GM12864 (cell line): ENCODE data around the gene SPATA9.

Experiments
- DNase-seq: peaks from one replicate; pipeline ENCODE4 v3.0.0-alpha.2; 2011; ENCODE audit warnings: low read depth
- H3K4me3 ChIP-seq: 2 replicates; pipeline ENCODE4 v1.5.1; 2011; ENCODE audit warnings: mild to moderate bottlenecking, low read depth, low read length, control low read depth
- CTCF ChIP-seq: IDR thresholded peaks from 2 replicates; pipeline ENCODE4 v1.5.1; 2011; ENCODE audit warnings: low read depth, mild to moderate bottlenecking, moderate library complexity, low read length, control low read depth, inconsistent platforms; ENCODE audit errors: missing control alignments

The SPATA9 gene

DNA sequence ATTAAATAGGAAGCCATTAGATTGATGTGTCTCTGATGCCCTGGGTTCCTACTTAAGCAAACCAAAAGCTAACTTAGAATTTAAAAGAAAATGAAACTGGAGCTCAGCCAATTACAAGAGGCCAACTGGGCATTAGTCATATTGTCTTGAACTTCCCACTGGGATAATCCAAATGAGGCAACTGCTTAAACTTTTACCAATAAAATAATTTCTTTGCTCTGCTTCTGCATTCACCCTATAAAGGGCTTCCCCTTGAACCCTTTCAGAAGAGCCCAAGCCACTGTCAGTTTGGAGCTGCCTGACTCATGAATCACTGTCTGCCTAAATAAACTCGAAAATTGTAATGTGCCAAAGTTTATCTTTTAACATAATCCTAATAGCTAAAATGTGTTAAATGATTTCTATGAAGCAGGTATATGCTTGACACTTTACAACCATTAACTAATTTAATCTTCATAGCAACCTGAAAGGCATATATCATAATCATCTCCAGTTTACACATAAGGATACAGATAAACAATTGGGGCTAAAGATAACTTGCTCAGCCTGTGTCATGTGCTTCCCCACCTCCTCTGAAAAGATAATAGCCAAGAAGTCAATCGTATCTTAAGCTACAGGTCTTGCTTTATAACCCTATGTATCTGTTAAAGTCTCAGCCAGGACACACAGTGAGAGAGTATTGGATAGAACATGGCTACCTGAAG, 51.4 kb downstream of the SPATA9 start:
- H3K4me3 ChIP-seq = no peak overlapping the region
- no peak for DNase-seq
- TF ChIP-seq CTCF = no peak

- no peak for TF ChIP-seq CTCF
- no peak for DNase-seq
- no peak overlapping the region for H3K4me3 ChIP-seq
Observed at GRCh38 chr5:95630394-95630917, 52.3 kb downstream of the SPATA9 start.

- TF ChIP-seq CTCF = no peak
Observed at GRCh38 chr5:95628933-95629332, 53.9 kb downstream of the SPATA9 start.

DNA sequence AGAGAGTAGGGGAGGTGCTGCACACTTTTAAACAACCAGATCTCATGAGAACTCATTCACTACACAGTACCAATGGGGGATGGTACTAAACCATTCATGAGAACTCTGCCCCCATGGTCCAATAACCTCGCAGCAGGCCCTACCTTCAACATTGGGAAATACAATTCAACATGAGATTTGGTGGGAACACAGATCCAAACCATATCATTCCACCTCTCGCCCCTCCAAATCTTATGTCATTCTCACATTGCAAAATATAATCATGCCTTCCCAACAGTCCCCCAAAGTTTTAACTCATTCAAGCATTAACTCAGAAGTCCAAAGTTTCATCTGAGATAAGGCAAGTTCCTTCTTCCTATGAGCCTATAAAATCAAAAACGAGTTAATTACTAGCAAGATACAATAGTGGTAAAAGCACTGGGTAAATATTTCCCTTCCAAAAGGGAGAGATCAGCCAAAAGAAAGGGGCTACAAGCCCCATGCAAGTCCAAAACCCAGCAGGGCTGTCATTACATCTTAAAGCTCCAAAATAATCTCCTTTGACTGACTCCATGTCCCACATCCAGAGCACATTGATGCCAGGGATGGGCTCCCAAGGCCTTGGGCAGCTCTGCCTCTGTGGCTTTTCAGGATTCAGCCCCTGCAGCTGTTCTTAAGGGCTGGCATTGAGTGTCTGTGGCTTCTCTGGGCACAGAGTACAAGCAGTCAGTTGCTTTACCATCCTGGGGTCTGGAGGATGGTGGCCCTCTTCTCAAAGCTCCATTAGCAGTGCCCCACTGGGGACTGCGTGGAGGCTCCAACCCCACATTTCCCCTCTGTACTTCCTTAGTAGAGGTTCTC, 54.6 kb downstream of the SPATA9 start:
- DNase-seq = no peak
- no peak for TF ChIP-seq CTCF

More at GRCh38 chr5:95628933-95629332, 53.9 kb downstream of the SPATA9 start:
- no peak for DNase-seq
- H3K4me3 ChIP-seq = no peak overlapping the region

DNA sequence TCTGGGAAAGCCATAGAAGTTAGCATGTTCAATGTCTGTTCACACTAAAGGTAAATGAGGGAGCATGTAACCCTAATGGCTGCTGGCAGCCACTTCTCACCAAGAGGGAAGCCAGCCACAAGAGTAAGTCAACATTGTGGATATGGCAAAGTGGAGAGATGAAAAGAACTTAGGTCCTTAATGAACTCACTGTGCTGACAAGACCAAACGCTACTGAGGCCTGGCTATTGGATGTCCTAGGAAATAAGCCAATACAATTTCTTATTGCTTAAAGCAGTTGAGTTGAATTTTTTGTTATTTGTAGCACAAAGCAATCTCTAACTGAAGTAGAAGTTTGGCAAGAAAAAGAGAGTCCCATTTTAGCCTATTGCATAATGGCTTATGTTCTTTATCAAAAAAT, 56.1 kb downstream of the SPATA9 start:
- no peak for DNase-seq
- no peak overlapping the region for H3K4me3 ChIP-seq
- no peak for TF ChIP-seq CTCF

More for the DNA sequence above, 54.6 kb downstream of the SPATA9 start:
- H3K4me3 ChIP-seq = no peak overlapping the region

DNA sequence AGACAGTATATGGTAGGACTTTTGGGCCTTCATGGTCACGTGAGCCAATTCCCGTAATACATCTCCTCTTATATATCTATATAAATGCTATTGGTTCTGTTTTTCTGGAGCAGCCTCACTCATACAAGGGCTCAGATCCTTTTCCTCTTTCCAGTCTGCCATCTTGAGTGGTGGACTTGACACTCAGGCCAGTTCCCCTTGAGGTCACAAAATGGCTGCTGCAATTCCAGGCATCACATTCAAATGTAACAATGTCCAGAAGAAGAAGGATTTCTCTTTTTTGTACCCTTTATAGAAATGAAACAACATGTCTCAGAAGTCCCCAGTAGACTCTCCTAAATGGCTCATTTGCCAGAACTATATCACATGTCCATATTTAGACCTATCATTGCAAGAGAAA, 58.4 kb downstream of the SPATA9 start:
- no peak for TF ChIP-seq CTCF
- no peak overlapping the region for H3K4me3 ChIP-seq
- no peak for DNase-seq
